GM12872 (cell line): ENCODE measurements around the gene MTPN.

Experiments
- TF ChIP-seq, protein P1 (sequence below): IDR thresholded peaks from 3 replicates; pipeline ENCODE4 v1.5.1; 2011; ENCODE audit warnings: low read depth, mild to moderate bottlenecking, low read length, moderate library complexity; ENCODE audit not compliant: insufficient read depth

Gene MTPN

DNA sequence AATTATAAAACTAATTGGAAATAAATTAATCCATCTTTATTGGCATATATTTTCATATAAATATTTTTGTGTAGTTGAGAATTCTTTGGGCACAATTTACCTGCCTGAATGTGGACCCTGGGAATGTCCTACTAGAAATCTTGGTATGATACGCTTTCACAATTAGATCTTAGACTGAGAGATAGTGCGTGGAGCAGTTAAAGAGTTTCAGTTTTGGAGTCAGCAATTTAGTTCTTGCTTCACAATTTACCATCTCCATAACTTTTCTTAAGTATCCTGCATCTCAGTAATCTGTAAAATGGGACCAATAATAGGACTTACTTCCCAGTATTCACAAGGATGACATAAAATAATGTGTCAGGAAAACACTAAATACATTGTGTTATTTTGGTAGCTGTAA, 2.0 kb downstream of the MTPN start:
- TF ChIP-seq, protein P1, sequence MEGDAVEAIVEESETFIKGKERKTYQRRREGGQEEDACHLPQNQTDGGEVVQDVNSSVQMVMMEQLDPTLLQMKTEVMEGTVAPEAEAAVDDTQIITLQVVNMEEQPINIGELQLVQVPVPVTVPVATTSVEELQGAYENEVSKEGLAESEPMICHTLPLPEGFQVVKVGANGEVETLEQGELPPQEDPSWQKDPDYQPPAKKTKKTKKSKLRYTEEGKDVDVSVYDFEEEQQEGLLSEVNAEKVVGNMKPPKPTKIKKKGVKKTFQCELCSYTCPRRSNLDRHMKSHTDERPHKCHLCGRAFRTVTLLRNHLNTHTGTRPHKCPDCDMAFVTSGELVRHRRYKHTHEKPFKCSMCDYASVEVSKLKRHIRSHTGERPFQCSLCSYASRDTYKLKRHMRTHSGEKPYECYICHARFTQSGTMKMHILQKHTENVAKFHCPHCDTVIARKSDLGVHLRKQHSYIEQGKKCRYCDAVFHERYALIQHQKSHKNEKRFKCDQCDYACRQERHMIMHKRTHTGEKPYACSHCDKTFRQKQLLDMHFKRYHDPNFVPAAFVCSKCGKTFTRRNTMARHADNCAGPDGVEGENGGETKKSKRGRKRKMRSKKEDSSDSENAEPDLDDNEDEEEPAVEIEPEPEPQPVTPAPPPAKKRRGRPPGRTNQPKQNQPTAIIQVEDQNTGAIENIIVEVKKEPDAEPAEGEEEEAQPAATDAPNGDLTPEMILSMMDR = no peak

DNA sequence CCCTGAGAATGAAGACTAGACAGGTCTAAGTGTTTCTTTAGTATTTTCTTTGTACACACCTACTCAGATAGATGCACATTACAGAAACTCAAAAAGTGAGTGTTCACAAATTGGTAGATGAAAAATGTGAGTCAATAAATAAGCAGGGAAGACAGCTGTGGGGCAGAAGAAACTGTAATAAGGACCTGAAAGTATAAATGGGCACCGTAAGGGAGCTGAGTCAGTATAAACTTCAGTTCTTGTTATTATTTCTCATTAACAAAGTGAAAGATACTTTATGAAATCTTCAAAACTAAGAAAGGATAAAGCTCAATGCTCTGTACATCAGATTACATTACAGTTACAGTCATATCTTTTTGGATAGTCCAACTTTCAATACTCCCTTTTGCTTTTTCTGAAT, 2.5 kb downstream of the MTPN start:
- TF ChIP-seq, protein P1 = no peak

DNA sequence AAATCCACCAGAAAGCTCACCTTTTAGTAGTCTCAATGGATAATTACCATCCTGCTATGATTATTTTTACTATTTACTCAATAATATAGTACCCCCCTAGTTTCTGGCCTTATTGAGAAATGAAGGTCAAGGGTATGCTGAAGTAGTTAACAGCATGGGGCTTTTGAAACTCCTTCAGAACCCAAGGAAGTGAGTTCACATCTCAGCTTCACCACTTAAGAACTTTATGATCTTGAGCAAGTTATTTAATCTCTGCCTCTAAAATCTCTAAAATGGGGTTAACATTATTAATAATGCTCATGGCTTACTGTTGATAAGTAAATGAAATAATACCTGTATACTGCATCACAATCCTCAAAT, 5.8 kb downstream of the MTPN start:
- TF ChIP-seq, protein P1 = no peak

DNA sequence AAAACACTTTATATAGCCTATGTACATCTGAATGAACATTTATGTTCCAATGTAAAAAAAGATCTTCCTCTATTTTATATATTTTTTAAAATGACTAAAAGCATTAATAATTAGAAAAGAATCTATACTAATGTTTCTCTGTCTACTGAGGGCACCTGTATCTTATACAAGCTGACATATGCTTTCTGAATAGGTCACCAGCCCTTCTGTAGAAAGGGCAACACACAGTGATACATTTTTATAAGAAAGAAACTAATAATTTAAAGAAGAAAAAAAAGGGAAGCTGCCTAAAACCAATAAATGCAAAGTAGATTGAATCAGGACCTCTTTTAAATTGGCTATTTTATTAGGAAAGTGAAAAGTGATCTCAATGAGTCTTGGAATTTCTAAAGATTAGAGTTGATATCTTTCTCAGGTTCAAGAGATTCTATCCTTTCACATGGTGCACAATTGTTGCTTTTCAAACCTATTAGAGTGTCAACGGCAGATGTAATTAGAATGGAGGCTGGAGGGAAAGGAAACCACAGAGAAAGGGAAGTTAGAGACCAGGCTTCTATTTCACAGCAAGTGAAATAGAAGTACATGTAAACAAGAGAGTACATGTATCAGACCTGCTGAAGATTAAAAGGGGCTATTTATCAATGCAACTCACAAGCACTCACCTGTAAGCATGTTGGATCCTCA, 6.3 kb downstream of the MTPN start:
- TF ChIP-seq, protein P1 = no peak

DNA sequence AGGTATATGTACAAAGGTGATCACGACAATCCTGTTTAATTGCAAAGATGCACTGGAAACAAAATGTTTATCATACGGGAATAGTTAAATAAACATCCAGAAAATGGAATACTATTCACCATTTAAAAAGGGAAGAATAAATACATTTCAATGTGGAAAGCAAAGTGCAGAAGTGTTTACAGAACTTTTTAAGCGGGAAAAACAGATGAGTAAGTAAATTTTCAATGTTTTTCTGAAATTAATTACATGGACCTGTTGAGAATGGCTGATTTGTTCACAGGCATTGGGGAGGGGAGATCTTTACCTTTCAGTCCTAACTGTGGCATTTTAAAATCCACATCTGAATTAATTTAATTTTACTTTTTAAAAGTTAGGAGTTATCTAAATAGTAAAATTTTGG, 7.1 kb downstream of the MTPN start:
- TF ChIP-seq, protein P1 = no peak

DNA sequence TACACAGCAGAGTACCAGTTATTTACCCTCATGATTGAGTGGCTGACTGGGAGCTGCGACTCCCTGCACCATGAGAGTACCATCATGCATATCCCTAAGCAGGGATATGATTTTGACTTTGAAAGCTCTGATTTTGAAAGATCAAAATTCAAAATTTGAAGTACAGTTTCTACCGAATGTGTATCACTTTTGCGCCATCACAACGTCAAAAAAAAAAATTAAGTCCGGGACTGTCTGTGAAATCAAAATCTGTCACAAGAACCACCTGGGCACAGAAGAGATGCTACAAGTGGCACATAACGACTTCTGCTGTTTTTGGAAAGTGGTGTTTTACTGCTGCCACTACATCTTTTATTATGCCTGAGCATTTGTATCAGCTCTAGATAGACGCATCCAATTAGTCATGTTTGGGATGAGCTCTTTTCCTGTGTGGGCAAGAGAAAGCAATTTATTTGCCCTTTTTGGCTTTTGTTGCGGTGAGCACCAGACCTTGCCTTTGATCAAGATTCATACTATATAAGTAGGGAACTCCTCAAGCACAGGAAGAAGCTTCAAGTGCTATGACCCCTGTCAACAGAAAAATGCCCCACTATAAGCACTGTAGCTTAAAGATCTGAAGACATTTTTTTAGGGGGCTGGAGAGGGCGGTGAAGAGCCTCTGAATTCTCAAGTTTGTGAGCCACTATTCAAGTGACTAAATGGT, 10.7 kb downstream of the MTPN start:
- TF ChIP-seq, protein P1 = no peak

DNA sequence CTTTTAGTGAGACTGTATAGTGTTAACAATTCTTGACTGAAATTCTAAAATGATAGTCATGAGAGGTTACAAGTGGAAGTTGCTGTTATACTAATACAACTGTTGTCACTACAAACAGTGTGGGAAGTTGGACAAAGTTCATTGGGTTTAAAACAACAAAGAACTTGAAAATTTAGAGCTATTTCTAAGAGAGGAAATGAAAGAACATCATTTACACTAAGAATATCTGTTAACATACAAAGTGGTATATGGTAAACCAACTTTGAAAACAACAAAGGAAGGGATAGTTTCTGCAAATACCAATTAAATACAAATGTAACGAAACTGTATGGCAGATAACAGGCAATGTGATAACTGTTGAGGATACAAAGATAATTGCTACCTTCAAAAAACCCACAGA, 11.6 kb downstream of the MTPN start:
- TF ChIP-seq, protein P1 = no peak
